ENCODE data around the gene REV3L. TPM values are rescaled to one million over a fixed set of nuclear protein-coding genes. Genes with fewer than 3 reads are reported as not detected.

The REV3L gene
- polyA plus RNA-seq, 1 experiment: 19.1 TPM

DNA sequence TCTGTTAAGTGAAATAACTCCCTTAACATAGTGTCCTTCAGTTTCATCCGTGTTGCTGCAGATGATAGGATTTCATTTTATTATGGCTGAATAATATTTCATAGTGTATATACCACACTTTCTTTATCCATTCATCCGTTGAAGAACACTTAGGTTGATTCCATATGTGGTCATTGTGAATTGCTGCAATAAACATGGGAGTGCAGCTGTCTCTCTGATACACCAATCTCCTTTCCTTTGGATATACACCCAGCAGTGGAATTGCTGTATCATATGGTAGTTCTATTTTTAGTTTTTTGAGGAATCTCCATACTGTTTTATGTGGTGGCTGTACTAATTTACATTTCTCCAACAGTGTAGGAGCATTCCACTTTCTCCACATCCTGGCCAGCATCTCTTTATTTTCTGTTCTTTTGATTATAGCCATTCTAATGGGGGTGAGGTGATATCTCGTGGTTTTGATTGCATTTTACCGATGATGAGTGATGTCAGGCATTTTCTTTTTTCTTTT, 202.5 kb downstream of the REV3L start:
- ChIA-PET POLR2A (no interaction called here), CTCF (interaction anchor here (0.8 kb wide), 1 partner anchor 22 kb away, joined by 3 read pairs; a partner anchor contains a TSS)
- DNase-seq (ENCODE audit: low read depth): no peak
- TF ChIP-seq, protein P1, sequence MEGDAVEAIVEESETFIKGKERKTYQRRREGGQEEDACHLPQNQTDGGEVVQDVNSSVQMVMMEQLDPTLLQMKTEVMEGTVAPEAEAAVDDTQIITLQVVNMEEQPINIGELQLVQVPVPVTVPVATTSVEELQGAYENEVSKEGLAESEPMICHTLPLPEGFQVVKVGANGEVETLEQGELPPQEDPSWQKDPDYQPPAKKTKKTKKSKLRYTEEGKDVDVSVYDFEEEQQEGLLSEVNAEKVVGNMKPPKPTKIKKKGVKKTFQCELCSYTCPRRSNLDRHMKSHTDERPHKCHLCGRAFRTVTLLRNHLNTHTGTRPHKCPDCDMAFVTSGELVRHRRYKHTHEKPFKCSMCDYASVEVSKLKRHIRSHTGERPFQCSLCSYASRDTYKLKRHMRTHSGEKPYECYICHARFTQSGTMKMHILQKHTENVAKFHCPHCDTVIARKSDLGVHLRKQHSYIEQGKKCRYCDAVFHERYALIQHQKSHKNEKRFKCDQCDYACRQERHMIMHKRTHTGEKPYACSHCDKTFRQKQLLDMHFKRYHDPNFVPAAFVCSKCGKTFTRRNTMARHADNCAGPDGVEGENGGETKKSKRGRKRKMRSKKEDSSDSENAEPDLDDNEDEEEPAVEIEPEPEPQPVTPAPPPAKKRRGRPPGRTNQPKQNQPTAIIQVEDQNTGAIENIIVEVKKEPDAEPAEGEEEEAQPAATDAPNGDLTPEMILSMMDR (IDR thresholded peaks at IDR 0.05; ENCODE audit: insufficient read depth, low read depth, low read length): no peak
- Histone ChIP-seq H3K36me3 (ENCODE audit: control insufficient read depth, insufficient read depth, low read length) (peaks cover 7% of the 10 kb centered on the region; the same call in 1 of the 2 replicates), H3K4me3 (ENCODE audit: low read depth, low read length) (no peak overlapping the region), H3K27me3 (ENCODE audit: control insufficient read depth, insufficient read depth, low read length) (no peaks in the 10 kb centered on the region)

DNA sequence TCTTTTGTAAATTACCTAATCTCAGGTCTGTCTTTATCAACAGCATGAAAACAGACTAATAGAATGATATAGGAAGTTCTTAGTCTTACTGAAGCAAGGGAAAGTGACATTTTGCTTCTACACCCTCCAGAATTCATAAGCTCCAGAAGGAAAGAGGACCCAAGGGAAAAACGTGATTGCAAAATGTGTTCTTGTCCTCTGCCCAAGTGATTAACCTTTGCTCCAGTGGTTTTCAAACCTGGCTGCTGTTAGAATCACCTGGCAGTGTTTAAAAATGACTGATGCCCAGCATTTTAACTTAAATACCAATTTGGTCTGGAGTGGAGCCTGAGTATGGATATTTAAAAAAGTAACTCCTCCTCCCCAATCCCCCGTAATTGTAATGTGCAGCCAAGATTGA, 204.3 kb downstream of the REV3L start:
- peaks cover 9% of the 10 kb centered on the region; the same call in 1 of the 2 replicates for H3K36me3 ChIP-seq (ENCODE audit: control insufficient read depth, insufficient read depth, low read length)
- ChIA-PET POLR2A (no interaction called here), CTCF (no interaction called here)

GRCh38 chr6:111277819-111278218, 205.2 kb downstream of the REV3L start:
- TF ChIP-seq, protein P1 (IDR thresholded peaks at IDR 0.05; ENCODE audit: insufficient read depth, low read depth, low read length): no peak
- ChIA-PET POLR2A (no interaction called here), CTCF (interaction anchor here (1.1 to 2.2 kb wide), 2 partner anchors 11 to 19 kb away, joined by 3 to 8 read pairs; a partner anchor contains a TSS)
- no peaks in the 10 kb centered on the region for H3K27me3 ChIP-seq (ENCODE audit: control insufficient read depth, insufficient read depth, low read length)
- DNase-seq (ENCODE audit: low read depth): no peak
- peaks cover 9% of the 10 kb centered on the region; the same call in 1 of the 2 replicates for H3K36me3 ChIP-seq (ENCODE audit: control insufficient read depth, insufficient read depth, low read length)
- H3K4me3 ChIP-seq (ENCODE audit: low read depth, low read length): no peak overlapping the region

More for the DNA sequence above, 204.3 kb downstream of the REV3L start:
- TF ChIP-seq, protein P1 (IDR thresholded peaks at IDR 0.05; ENCODE audit: insufficient read depth, low read depth, low read length): no peak
- DNase-seq (ENCODE audit: low read depth): no peak
- H3K4me3 ChIP-seq (ENCODE audit: low read depth, low read length): no peak overlapping the region
- H3K27me3 ChIP-seq (ENCODE audit: control insufficient read depth, insufficient read depth, low read length): no peaks in the 10 kb centered on the region

DNA sequence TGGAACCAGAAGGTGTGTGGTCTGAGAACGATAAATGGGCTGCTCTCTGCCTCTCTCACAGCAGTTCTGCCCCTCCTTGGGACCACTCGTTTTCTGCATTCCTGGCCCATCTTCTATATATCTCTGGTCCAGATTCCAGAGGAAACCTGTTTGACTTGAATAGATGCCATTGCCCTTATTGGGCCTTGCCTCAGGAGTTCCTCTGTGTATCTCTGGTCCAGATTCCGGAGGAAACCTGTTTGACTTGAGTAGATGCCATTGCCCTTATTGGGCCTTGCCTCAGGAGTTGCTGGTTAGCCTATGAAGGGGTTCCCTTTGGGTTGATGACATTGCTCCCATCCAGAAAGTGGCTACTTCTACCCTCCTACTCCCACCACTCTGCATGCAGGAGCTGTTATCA, 206.3 kb downstream of the REV3L start:
- TF ChIP-seq, protein P1 (IDR thresholded peaks at IDR 0.05; ENCODE audit: insufficient read depth, low read depth, low read length): no peak
- H3K4me3 ChIP-seq (ENCODE audit: low read depth, low read length): no peak overlapping the region
- peaks cover 9% of the 10 kb centered on the region; the same call in 1 of the 2 replicates for H3K36me3 ChIP-seq (ENCODE audit: control insufficient read depth, insufficient read depth, low read length)
- ChIA-PET CTCF (interaction anchor here (1.1 to 2.2 kb wide), 2 partner anchors 10 to 18 kb away, joined by 3 to 8 read pairs; a partner anchor contains a TSS), POLR2A (no interaction called here)
- DNase-seq (ENCODE audit: low read depth): no peak
- H3K27me3 ChIP-seq (ENCODE audit: control insufficient read depth, insufficient read depth, low read length): no peaks in the 10 kb centered on the region

DNA sequence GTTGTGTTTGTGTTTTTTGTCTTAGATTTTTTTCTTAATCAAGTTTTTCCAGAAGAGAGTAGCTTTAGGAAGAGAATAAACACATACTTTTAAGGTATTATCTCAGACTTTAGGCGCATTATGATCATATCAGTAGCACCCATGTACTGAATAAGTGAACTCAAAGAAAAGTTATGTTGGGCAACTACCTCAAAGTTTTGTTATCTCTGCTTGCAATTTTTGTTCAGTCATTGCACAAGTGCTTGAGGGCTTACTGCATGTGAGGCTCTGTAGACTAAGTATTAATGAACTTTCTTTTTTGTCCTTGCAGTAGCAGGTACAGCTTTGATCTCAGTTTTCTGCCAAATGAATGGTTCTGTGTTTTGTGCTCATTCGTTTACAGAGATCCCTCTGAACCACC, 206.7 kb downstream of the REV3L start:
- TF ChIP-seq, protein P1 (IDR thresholded peaks at IDR 0.05; ENCODE audit: insufficient read depth, low read depth, low read length): no peak
- ChIA-PET CTCF (interaction anchor here (1.2 to 2.2 kb wide), 2 partner anchors 10 to 17 kb away, joined by 3 to 8 read pairs; a partner anchor contains a TSS), POLR2A (no interaction called here)
- no peak for DNase-seq (ENCODE audit: low read depth)
- Histone ChIP-seq H3K36me3 (ENCODE audit: control insufficient read depth, insufficient read depth, low read length) (peaks cover 9% of the 10 kb centered on the region; the same call in 1 of the 2 replicates), H3K4me3 (ENCODE audit: low read depth, low read length) (no peak overlapping the region), H3K27me3 (ENCODE audit: control insufficient read depth, insufficient read depth, low read length) (no peaks in the 10 kb centered on the region)

Measured in BJ (cell line).